Neural cell (in vitro differentiated cells): ENCODE measurements around the gene NUS1.

ENCODE experiments used
- CTCF ChIP-seq: fragments of 450-650 bp; IDR thresholded peaks from 2 replicates; pipeline ENCODE4 v1.5.1; 2014; ENCODE audit warnings: antibody characterized with exemption, mild to moderate bottlenecking, moderate library complexity; ENCODE audit not compliant: poor library complexity, severe bottlenecking
- EP300 ChIP-seq: fragments of 450-650 bp; conservative IDR thresholded peaks from 2 replicates; pipeline ENCODE4 v1.6.1; 2014; ENCODE audit warnings: antibody characterized with exemption, mild to moderate bottlenecking, moderate library complexity; ENCODE audit not compliant: poor library complexity, severe bottlenecking
- POLR2AphosphoS5 ChIP-seq: IDR thresholded peaks from 2 replicates; pipeline ENCODE4 v1.6.1; 2012
- RAD21 ChIP-seq: fragments of 450-650 bp; conservative IDR thresholded peaks from 2 replicates; pipeline ENCODE4 v1.6.1; 2014; ENCODE audit warnings: antibody characterized with exemption, mild to moderate bottlenecking, moderate library complexity

GRCh38 chr6:117685359-117685758 is 10.1 kb downstream of the NUS1 start:
- TF ChIP-seq POLR2AphosphoS5 (no peak), CTCF (no peak), EP300 (no peak), RAD21 (no peak)
